ENCODE measurements around the gene TMEM140. TPM values are rescaled to one million over a fixed set of nuclear protein-coding genes. Genes with fewer than 3 reads are reported as not detected.
A peak's percentile ranks its signal among the peaks of the same experiment; 100 is the strongest.

TMEM140 gene
- total and polyA plus RNA-seq, 9 of the 15 experiments (the other 6 are each of a cell fraction or from before 2014, with no cell fraction given) = 0.03 to 0.82 (median 0.23) TPM

GRCh38 chr7:135162382-135163001 lies 14.6 kb downstream of the TMEM140 start (continued):
- TF ChIP-seq, protein P1, sequence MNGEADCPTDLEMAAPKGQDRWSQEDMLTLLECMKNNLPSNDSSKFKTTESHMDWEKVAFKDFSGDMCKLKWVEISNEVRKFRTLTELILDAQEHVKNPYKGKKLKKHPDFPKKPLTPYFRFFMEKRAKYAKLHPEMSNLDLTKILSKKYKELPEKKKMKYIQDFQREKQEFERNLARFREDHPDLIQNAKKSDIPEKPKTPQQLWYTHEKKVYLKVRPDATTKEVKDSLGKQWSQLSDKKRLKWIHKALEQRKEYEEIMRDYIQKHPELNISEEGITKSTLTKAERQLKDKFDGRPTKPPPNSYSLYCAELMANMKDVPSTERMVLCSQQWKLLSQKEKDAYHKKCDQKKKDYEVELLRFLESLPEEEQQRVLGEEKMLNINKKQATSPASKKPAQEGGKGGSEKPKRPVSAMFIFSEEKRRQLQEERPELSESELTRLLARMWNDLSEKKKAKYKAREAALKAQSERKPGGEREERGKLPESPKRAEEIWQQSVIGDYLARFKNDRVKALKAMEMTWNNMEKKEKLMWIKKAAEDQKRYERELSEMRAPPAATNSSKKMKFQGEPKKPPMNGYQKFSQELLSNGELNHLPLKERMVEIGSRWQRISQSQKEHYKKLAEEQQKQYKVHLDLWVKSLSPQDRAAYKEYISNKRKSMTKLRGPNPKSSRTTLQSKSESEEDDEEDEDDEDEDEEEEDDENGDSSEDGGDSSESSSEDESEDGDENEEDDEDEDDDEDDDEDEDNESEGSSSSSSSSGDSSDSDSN (IDR thresholded peaks at IDR 0.05; ENCODE audit: borderline replicate concordance in 1 of 2, low read depth in 2 of 2, low read length in 2 of 2) = no peak
- TF ChIP-seq NR2C2 (CRISPR knock-in tag; IDR thresholded peaks at IDR 0.05) = no peak
- TF ChIP-seq NR2C2 (tag; IDR thresholded peaks at IDR 0.05) = no peak
- peak; percentile 83; the same call in 1 of the 2 replicates for TF ChIP-seq CBX5 (IDR thresholded peaks at IDR 0.05; ENCODE audit: borderline replicate concordance, low read depth)
- TF ChIP-seq ZNF445 (CRISPR knock-in tag; IDR thresholded peaks at IDR 0.05; ENCODE audit: low read depth) = peak; percentile 59; the same call in 1 of the 2 replicates
- TF ChIP-seq, protein P2, sequence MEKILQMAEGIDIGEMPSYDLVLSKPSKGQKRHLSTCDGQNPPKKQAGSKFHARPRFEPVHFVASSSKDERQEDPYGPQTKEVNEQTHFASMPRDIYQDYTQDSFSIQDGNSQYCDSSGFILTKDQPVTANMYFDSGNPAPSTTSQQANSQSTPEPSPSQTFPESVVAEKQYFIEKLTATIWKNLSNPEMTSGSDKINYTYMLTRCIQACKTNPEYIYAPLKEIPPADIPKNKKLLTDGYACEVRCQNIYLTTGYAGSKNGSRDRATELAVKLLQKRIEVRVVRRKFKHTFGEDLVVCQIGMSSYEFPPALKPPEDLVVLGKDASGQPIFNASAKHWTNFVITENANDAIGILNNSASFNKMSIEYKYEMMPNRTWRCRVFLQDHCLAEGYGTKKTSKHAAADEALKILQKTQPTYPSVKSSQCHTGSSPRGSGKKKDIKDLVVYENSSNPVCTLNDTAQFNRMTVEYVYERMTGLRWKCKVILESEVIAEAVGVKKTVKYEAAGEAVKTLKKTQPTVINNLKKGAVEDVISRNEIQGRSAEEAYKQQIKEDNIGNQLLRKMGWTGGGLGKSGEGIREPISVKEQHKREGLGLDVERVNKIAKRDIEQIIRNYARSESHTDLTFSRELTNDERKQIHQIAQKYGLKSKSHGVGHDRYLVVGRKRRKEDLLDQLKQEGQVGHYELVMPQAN (IDR thresholded peaks at IDR 0.05; ENCODE audit: borderline replicate concordance) = no peak
- TF ChIP-seq CBX8 (IDR thresholded peaks at IDR 0.05; ENCODE audit: borderline replicate concordance, extremely low read depth, low read depth, low read length, poor library complexity, severe bottlenecking) = no peak
- no peak for TF ChIP-seq ZNF57 (CRISPR knock-in tag; IDR thresholded peaks at IDR 0.05)
- no peak for TF ChIP-seq RNF219 (CRISPR knock-in tag; IDR thresholded peaks at IDR 0.05)
- peak in 1 of 2 experiments; percentile 95; a peak in 2 of 3 replicates for TF ChIP-seq CBX3 (IDR thresholded peaks at IDR 0.05; ENCODE audit: borderline replicate concordance in 1 of 2, low read length in 2 of 2)
- TF ChIP-seq NFYB (IDR thresholded peaks at IDR 0.05; ENCODE audit: extremely low read depth, insufficient read length) = no peak
- peak; percentile 92 for TF ChIP-seq TRIM28 (IDR thresholded peaks at IDR 0.05)
- TF ChIP-seq STAT5B (CRISPR knock-in tag; IDR thresholded peaks at IDR 0.05) = no peak

All from K562 (cell line).